ENCODE results near the gene ACSL5. TPM values are rescaled to one million over a fixed set of nuclear protein-coding genes. Genes with fewer than 3 reads are reported as not detected.

ACSL5 gene
- 0.08 and 0.10 TPM in 2 replicates for polyA plus RNA-seq (2012; rRNA removed)
- polyA plus RNA-seq (2012; cell fraction: cytosol; rRNA removed), result 0.06 and 0.17 TPM in 2 replicates
- 0.13 and 0.35 TPM in 2 replicates for polyA plus RNA-seq (2012; cell fraction: nucleus; rRNA removed)

DNA sequence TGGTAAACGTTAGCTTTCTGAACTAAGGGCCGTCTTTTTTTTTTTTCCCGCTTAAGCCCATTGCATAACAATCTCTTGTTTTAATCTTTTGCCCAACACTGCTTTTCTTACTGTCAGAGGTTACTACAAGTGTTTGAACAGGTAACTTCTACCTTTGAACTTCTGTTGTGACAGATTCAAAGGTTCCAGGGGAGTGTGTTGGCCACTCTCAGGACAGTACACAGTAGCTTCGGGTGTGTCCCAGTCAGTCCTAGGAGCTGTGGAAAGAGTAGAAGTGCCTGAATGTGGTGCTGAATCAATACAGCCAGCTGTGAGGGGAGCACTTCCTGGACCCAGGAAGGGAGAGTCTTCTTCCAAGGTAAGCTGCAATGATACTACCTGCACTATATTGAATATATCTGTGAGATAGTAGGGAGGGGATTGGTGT lies at the start of gene ACSL5:
ACSL5 (plus strand) TSS at position 205 of the 427 bp plus-strand sequence. CDS start 20,831 bp downstream, outside the sequence.
- TF ChIP-seq RXRA (IDR thresholded peaks at IDR 0.05; ENCODE audit: borderline replicate concordance, low read depth) (no peak), NRF1 (IDR thresholded peaks at IDR 0.05; ENCODE audit: low read depth, low read length) (no peak), POLR2AphosphoS5 (IDR thresholded peaks at IDR 0.05; ENCODE audit: low read depth, low read length) (no peak), NFIC (IDR thresholded peaks at IDR 0.05; ENCODE audit: borderline replicate concordance) (no peak), EZH2phosphoT487 (IDR thresholded peaks at IDR 0.05; ENCODE audit: borderline replicate concordance, low read depth) (no peak), IRF3 (IDR thresholded peaks at IDR 0.05; ENCODE audit: low read depth, low read length) (no peak), CHD2 (IDR thresholded peaks at IDR 0.05; ENCODE audit: low read length, partially characterized antibody) (no peak), JUND (IDR thresholded peaks at IDR 0.05) (no peak), TEAD4 (IDR thresholded peaks at IDR 0.05; ENCODE audit: borderline replicate concordance, insufficient read depth) (no peak), SIN3A (IDR thresholded peaks at IDR 0.05; ENCODE audit: borderline replicate concordance, low read depth, low read length) (no peak), TCF12 (IDR thresholded peaks at IDR 0.05) (no peak), YY1 (IDR thresholded peaks at IDR 0.05; ENCODE audit: low read depth) (no peak), MXI1 (IDR thresholded peaks at IDR 0.05; ENCODE audit: low read depth, low read length) (no peak), FOXM1 (IDR thresholded peaks at IDR 0.05; ENCODE audit: low read depth) (no peak)
- TF ChIP-seq, protein P1, sequence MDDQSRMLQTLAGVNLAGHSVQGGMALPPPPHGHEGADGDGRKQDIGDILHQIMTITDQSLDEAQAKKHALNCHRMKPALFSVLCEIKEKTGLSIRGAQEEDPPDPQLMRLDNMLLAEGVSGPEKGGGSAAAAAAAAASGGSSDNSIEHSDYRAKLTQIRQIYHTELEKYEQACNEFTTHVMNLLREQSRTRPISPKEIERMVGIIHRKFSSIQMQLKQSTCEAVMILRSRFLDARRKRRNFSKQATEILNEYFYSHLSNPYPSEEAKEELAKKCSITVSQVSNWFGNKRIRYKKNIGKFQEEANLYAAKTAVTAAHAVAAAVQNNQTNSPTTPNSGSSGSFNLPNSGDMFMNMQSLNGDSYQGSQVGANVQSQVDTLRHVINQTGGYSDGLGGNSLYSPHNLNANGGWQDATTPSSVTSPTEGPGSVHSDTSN (IDR thresholded peaks at IDR 0.05), result no peak
- TF ChIP-seq, protein P2, sequence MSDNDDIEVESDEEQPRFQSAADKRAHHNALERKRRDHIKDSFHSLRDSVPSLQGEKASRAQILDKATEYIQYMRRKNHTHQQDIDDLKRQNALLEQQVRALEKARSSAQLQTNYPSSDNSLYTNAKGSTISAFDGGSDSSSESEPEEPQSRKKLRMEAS (IDR thresholded peaks at IDR 0.05; ENCODE audit: low read depth), result no peak
- TF ChIP-seq, protein P3, sequence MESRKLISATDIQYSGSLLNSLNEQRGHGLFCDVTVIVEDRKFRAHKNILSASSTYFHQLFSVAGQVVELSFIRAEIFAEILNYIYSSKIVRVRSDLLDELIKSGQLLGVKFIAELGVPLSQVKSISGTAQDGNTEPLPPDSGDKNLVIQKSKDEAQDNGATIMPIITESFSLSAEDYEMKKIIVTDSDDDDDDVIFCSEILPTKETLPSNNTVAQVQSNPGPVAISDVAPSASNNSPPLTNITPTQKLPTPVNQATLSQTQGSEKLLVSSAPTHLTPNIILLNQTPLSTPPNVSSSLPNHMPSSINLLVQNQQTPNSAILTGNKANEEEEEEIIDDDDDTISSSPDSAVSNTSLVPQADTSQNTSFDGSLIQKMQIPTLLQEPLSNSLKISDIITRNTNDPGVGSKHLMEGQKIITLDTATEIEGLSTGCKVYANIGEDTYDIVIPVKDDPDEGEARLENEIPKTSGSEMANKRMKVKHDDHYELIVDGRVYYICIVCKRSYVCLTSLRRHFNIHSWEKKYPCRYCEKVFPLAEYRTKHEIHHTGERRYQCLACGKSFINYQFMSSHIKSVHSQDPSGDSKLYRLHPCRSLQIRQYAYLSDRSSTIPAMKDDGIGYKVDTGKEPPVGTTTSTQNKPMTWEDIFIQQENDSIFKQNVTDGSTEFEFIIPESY (IDR thresholded peaks at IDR 0.05; ENCODE audit: borderline replicate concordance, low read depth), result no peak
- TF ChIP-seq, protein P4, sequence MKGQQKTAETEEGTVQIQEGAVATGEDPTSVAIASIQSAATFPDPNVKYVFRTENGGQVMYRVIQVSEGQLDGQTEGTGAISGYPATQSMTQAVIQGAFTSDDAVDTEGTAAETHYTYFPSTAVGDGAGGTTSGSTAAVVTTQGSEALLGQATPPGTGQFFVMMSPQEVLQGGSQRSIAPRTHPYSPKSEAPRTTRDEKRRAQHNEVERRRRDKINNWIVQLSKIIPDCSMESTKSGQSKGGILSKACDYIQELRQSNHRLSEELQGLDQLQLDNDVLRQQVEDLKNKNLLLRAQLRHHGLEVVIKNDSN (IDR thresholded peaks at IDR 0.05; ENCODE audit: borderline replicate concordance, low read depth), result no peak
- ChIA-PET CTCF (interaction anchor here (1.0 kb wide), 1 partner anchor 12 kb away, joined by 3 read pairs; no protein-coding TSS in a partner anchor), POLR2A (no interaction called here)
- Histone ChIP-seq H3K27ac (ENCODE audit: low read depth in 2 of 2, low read length in 1 of 2) (no peak within 1 kb of the TSS), H3K79me2 (ENCODE audit: insufficient read depth) (no peaks in the 10 kb centered on the region), H3K9me3 (no peaks in the 10 kb centered on the region), H3F3A (replicated peaks; ENCODE audit: insufficient read depth) (no peaks in the 10 kb centered on the region), H4K20me1 (ENCODE audit: insufficient read depth) (no peaks in the 10 kb centered on the region), H3K4me1 (ENCODE audit: control insufficient read depth in 1 of 2, insufficient read depth in 2 of 2, low read depth in 1 of 2, low read length in 1 of 2) (no peaks in the 10 kb centered on the region), H3K4me2 (no peak within 1 kb of the TSS), H2AFZ (ENCODE audit: low read depth) (no peak within 1 kb of the TSS), H3K36me3 (replicated peaks in 1 of 2; ENCODE audit: control insufficient read depth in 1 of 2, insufficient read depth in 2 of 2, low read length in 1 of 2) (no peaks in the 10 kb centered on the region), H3K4me3 (ENCODE audit: low read depth in 2 of 2, low read length in 1 of 2) (no peak within 1 kb of the TSS), H3K9ac (no peak within 1 kb of the TSS), H3K9me2 (no peaks in the 10 kb centered on the region), H3K27me3 (ENCODE audit: insufficient read depth) (no peaks in the 10 kb centered on the region)
- DNase-seq, result no peak
- WGBS (ENCODE audit: low lambda C conversion rate), result 74% methylated on average over 4 of the region's 4 CpGs
